H1 (cell line): Measurements from ENCODE around the gene IRX4. TPM values are rescaled to one million over a fixed set of nuclear protein-coding genes. Genes with fewer than 3 reads are reported as not detected.

Experiments used
- CTCF ChIA-PET: fragments of 300-600 bp; sonication (Branson Sonifier 250); formaldehyde crosslinking; loops from one replicate; lab custom pipeline; 2021; ENCODE audit not compliant: partially characterized antibody; lab: Charles Lee
- POLR2A ChIA-PET: fragments of 300-600 bp; sonication (Branson Sonifier 250); formaldehyde crosslinking; loops from one replicate; lab custom pipeline; 2021; ENCODE audit warnings: inconsistent platforms; ENCODE audit not compliant: partially characterized antibody; lab: Charles Lee
- DNase-seq, 2 experiments: peaks; one replicate each; pipeline versions ENCODE4 v3.0.0 to v3.0.0-alpha.2; 2010 to 2022; ENCODE audit warnings: low spot score in 2 of 2, low read depth in 1 of 2, mixed read lengths in 1 of 2
- FAIRE-seq: peaks from 2 replicates; lab custom pipeline; 2011; peaks lifted over from hg19 to GRCh38; lab: Jason Lieb, UNC
- H2AFZ ChIP-seq: 2 replicates; pipeline ENCODE4 v1.8.1; 2012; ENCODE audit warnings: low read length, inconsistent platforms
- H2AK5ac ChIP-seq: 2 replicates; pipeline ENCODE4 v1.6.1; 2013; ENCODE audit warnings: low read depth, low read length
- H2BK120ac ChIP-seq: replicated peaks from 2 replicates; pipeline ENCODE3; 2013; ENCODE audit warnings: low read depth, low read length, inconsistent platforms
- H2BK12ac ChIP-seq: 2 replicates; pipeline ENCODE4 v1.6.1; 2013; ENCODE audit warnings: low read depth, low read length
- H2BK15ac ChIP-seq: 2 replicates; pipeline ENCODE4 v1.6.1; 2013; ENCODE audit warnings: low read length
- H2BK20ac ChIP-seq: 2 replicates; pipeline ENCODE4 v1.6.1; 2013; ENCODE audit warnings: low read length
- H2BK5ac ChIP-seq: 2 replicates; pipeline ENCODE4 v1.6.1; 2013; ENCODE audit warnings: low read depth, low read length
- H3K14ac ChIP-seq: 2 replicates; pipeline ENCODE4 v1.6.1; 2013; ENCODE audit warnings: inconsistent platforms; ENCODE audit not compliant: insufficient read length
- H3K18ac ChIP-seq: 2 replicates; pipeline ENCODE4 v1.6.1; 2013; ENCODE audit warnings: low read length; ENCODE audit errors: extremely low read depth
- H3K23ac ChIP-seq: 2 replicates; pipeline ENCODE4 v1.6.1; 2013; ENCODE audit warnings: inconsistent platforms; ENCODE audit not compliant: insufficient read length
- H3K23me2 ChIP-seq: 2 replicates; pipeline ENCODE4 v1.6.1; 2013; ENCODE audit warnings: low read depth, low read length
- H3K27ac ChIP-seq: 2 replicates; pipeline ENCODE4 v1.6.1; 2011; ENCODE audit warnings: low read depth, low read length, inconsistent platforms
- H3K27me3 ChIP-seq, 4 experiments: replicated peaks in 1 of 4; 1 replicate in 1 of 4; 2 replicates in 3 of 4; pipeline versions ENCODE4 v1.6.1 to v1.8.1; 2011 to 2013; ENCODE audit warnings: low read length in 3 of 4, mild to moderate bottlenecking in 3 of 4, inconsistent platforms in 2 of 4, mixed read lengths in 2 of 4, moderate library complexity in 1 of 4; ENCODE audit not compliant: control insufficient read depth in 3 of 4, insufficient read depth in 3 of 4; ENCODE audit errors: extremely low read depth in 1 of 4
- H3K36me3 ChIP-seq, 4 experiments: 2 replicates each; pipeline versions ENCODE4 v1.6.1 to v1.8.1; 2011 to 2013; ENCODE audit warnings: mild to moderate bottlenecking in 4 of 4, low read length in 3 of 4, moderate library complexity in 2 of 4, control low read depth in 1 of 4, inconsistent platforms in 1 of 4; ENCODE audit not compliant: insufficient read depth in 4 of 4, control insufficient read depth in 2 of 4
- H3K4ac ChIP-seq: replicated peaks from 2 replicates; pipeline ENCODE3; 2013; ENCODE audit warnings: low read length, low read depth, mixed read lengths, inconsistent platforms; ENCODE audit not compliant: insufficient read length
- H3K4me1 ChIP-seq, 4 experiments: replicated peaks in 1 of 4; 1 replicate in 1 of 4; 2 replicates in 3 of 4; pipeline versions ENCODE4 v1.6.1 to v1.8.1; 2011 to 2013; ENCODE audit warnings: low read length in 3 of 4, inconsistent platforms in 2 of 4, mixed read lengths in 1 of 4; ENCODE audit not compliant: insufficient read depth in 4 of 4, control insufficient read depth in 3 of 4
- H3K4me2 ChIP-seq, 2 experiments: 2 replicates each; pipeline versions ENCODE4 v1.6.1 to v1.8.1; 2011 to 2013; ENCODE audit warnings: low read depth in 2 of 2, low read length in 2 of 2, control low read depth in 1 of 2, inconsistent platforms in 1 of 2, mild to moderate bottlenecking in 1 of 2; ENCODE audit not compliant: insufficient read depth in 1 of 2
- H3K4me3 ChIP-seq, 4 experiments: fragments of 200-600, 300-600 bp in 1 of 4; sonication (generic), shearing (Covaris generic), sonication (Bioruptor Twin) in 1 of 4; 2 replicates each; pipeline versions ENCODE4 v1.5.1 to v1.8.1; 2011 to 2016; ENCODE audit warnings: low read length in 4 of 4, low read depth in 3 of 4, control low read depth in 2 of 4, inconsistent platforms in 2 of 4, mild to moderate bottlenecking in 2 of 4, mixed read lengths in 1 of 4, moderate library complexity in 1 of 4; ENCODE audit not compliant: insufficient read depth in 2 of 4; ENCODE audit errors: extremely low read depth in 1 of 4
- H3K56ac ChIP-seq: replicated peaks from 2 replicates; pipeline ENCODE3; 2013; ENCODE audit warnings: low read depth, mild to moderate bottlenecking, mixed read lengths, low read length, inconsistent platforms; ENCODE audit not compliant: insufficient read length
- H3K79me1 ChIP-seq: 2 replicates; pipeline ENCODE4 v1.6.1; 2013; ENCODE audit warnings: low read depth, low read length, control low read depth
- H3K79me2 ChIP-seq, 2 experiments: 2 replicates each; pipeline versions ENCODE4 v1.6.1 to v1.8.1; 2012 to 2013; ENCODE audit warnings: low read length in 2 of 2, mild to moderate bottlenecking in 2 of 2, inconsistent platforms in 1 of 2; ENCODE audit not compliant: insufficient read depth in 2 of 2, control insufficient read depth in 1 of 2
- H3K9ac ChIP-seq, 4 experiments: replicated peaks in 1 of 4; 1 replicate in 1 of 4; 2 replicates in 3 of 4; pipeline versions ENCODE4 v1.6.1 to v1.8.1; 2011 to 2013; ENCODE audit warnings: low read depth in 3 of 4, low read length in 3 of 4, control low read depth in 2 of 4, mild to moderate bottlenecking in 2 of 4, moderate library complexity in 2 of 4, inconsistent platforms in 1 of 4; ENCODE audit errors: extremely low read depth in 1 of 4
- H3K9me3 ChIP-seq, 2 experiments: 2 replicates each; pipeline versions ENCODE4 v1.6.1 to v1.8.1; 2012 to 2013; ENCODE audit warnings: mild to moderate bottlenecking in 2 of 2, moderate library complexity in 2 of 2, control low read depth in 1 of 2, inconsistent platforms in 1 of 2, low read depth in 1 of 2, low read length in 1 of 2, mixed read lengths in 1 of 2; ENCODE audit not compliant: insufficient read depth in 2 of 2
- H4K20me1 ChIP-seq, 2 experiments: replicated peaks in 1 of 2; 2 replicates each; pipeline versions ENCODE3 to v1.8.1; 2011 to 2013; ENCODE audit warnings: inconsistent platforms in 2 of 2, low read length in 2 of 2, mild to moderate bottlenecking in 1 of 2; ENCODE audit not compliant: insufficient read depth in 2 of 2, control insufficient read depth in 1 of 2
- H4K5ac ChIP-seq: 2 replicates; pipeline ENCODE4 v1.6.1; 2013; ENCODE audit warnings: low read length, low read depth, mixed read lengths, inconsistent platforms; ENCODE audit not compliant: insufficient read length
- H4K8ac ChIP-seq: 2 replicates; pipeline ENCODE4 v1.8.0; 2013; ENCODE audit warnings: mild to moderate bottlenecking, moderate library complexity, low read length, inconsistent platforms; ENCODE audit not compliant: insufficient read depth; ENCODE audit errors: extremely low read depth
- H4K91ac ChIP-seq: replicated peaks from 2 replicates; pipeline ENCODE3; 2013; ENCODE audit warnings: low read length, mixed read lengths, inconsistent platforms; ENCODE audit not compliant: insufficient read length
- CBX8 ChIP-seq: fragments of 300-800, 300-1000 bp; sonication (generic); IDR thresholded peaks from 2 replicates; pipeline ENCODE4 v1.7.1; 2016; ENCODE audit warnings: low read depth, low read length, borderline replicate concordance
- HDAC2 ChIP-seq, 2 experiments: fragments of 300-600 bp in 1 of 2; sonication (generic) in 1 of 2; IDR thresholded peaks; 2 replicates each; pipeline ENCODE4 v1.6.1; 2011 to 2012; ENCODE audit warnings: low read depth in 2 of 2, low read length in 2 of 2, mild to moderate bottlenecking in 2 of 2, moderate library complexity in 2 of 2, borderline replicate concordance in 1 of 2, inconsistent platforms in 1 of 2
- KDM4A ChIP-seq: IDR thresholded peaks from one replicate; pipeline ENCODE4 v1.7.1; 2012; ENCODE audit warnings: low read depth, mild to moderate bottlenecking, moderate library complexity, low read length, inconsistent platforms; ENCODE audit not compliant: severe bottlenecking
- RBBP5 ChIP-seq: IDR thresholded peaks from 2 replicates; pipeline ENCODE4 v1.7.1; 2012; ENCODE audit warnings: low read depth, mild to moderate bottlenecking, inconsistent platforms, low read length, moderate library complexity, borderline replicate concordance
- RFX5 ChIP-seq: IDR thresholded peaks from 2 replicates; pipeline ENCODE4 v1.6.1; 2011; ENCODE audit warnings: low read depth, low read length, improper control_type of control experiment, borderline replicate concordance
- RNF2 ChIP-seq: fragments of 200-900, 300-1000 bp; sonication (generic); IDR thresholded peaks from 2 replicates; pipeline ENCODE4 v1.7.1; 2016; ENCODE audit warnings: borderline replicate concordance, low read depth, mild to moderate bottlenecking, antibody characterized with exemption, low read length; ENCODE audit not compliant: poor library complexity, severe bottlenecking; ENCODE audit errors: missing control alignments
- WGBS, 2 experiments: shearing (Covaris generic) in 1 of 2; methylation state at CpG; one replicate each; pipeline versions ENCODE4 v1.1.6 to v1.1.7; 2013 to 2015; ENCODE audit warnings: low lambda C conversion rate in 2 of 2, mixed read lengths in 2 of 2, inconsistent platforms in 1 of 2, low coverage in 1 of 2, missing lambda C conversion rate in 1 of 2; ENCODE audit not compliant: insufficient replicate concordance in 2 of 2, insufficient coverage in 1 of 2, insufficient read length in 1 of 2; ENCODE audit errors: extremely low coverage in 1 of 2, missing lambda C conversion rate in 1 of 2; 5-methylcytosine and 5-hydroxymethylcytosine counted together
- polyA plus RNA-seq, 7 experiments: library from polyadenylated mRNA; depleted of rRNA in 3 of 7; stranded (reverse) in 5 of 7; unstranded in 2 of 7; fragments of >200 nt in 5 of 7; fragments of 200-250 nt in 2 of 7; gene quantifications; 1 replicate in 5 of 7; 2 replicates in 1 of 7; 4 replicates in 1 of 7; pipeline versions ENCODE4 v1.2.1 to v1.2.3, GENCODE V29; 2011 to 2013; ENCODE audit warnings: missing spikeins in 2 of 7, mixed read lengths in 2 of 7
- total RNA-seq: library from RNA; stranded (reverse); fragmentation: NEBNext Ultra II Directional; extraction: Animal tissue kit (Norgen Biotek cat#: 25700); gene quantifications from 2 replicates; pipeline ENCODE4 v1.2.1, GENCODE V29; 2021

The IRX4 gene
- total and polyA plus RNA-seq, 2 of the 8 experiments (the other 6 are each of a cell fraction or from before 2014, with no cell fraction given) = 0.45 to 1.2 TPM

GRCh38 chr5:1883925-1884677, 1.4 kb upstream of the IRX4 start:
- peaks cover 10 to 20% of the 10 kb centered on the region in 2 experiments for H4K20me1 ChIP-seq
- H2BK15ac ChIP-seq = no peak overlapping the region
- no peak overlapping the region for H2BK12ac ChIP-seq
- H2AFZ ChIP-seq = no peak overlapping the region
- CTCF ChIA-PET = interaction anchor here (0.9 to 1.8 kb wide), 5 partner anchors 7 to 142 kb away, joined by 3 to 6 read pairs (median 4); no protein-coding TSS in a partner anchor
- no peak overlapping the region for H4K5ac ChIP-seq
- H3K79me1 ChIP-seq = no peaks in the 10 kb centered on the region
- H3K14ac ChIP-seq = no peak overlapping the region
- H3K36me3 ChIP-seq = peaks cover 0 to 3% (median 0%) of the 10 kb centered on the region in 4 experiments; a peak in 1 of 8 replicates
- TF ChIP-seq RNF2 (peak; percentile 89), RFX5 (no peak), KDM4A (peak; percentile 42), CBX8 (peak; percentile 90; the same call in 1 of the 2 replicates), HDAC2 (IDR thresholded peaks at IDR 0.05; ENCODE audit: borderline replicate concordance in 1 of 2, low read depth in 2 of 2, low read length in 2 of 2) (no peak), RBBP5 (0 out of 2 replicates have a peak, but pooled peaks have one; percentile 65)
- no peak overlapping the region for H4K91ac ChIP-seq
- H3K4me3 ChIP-seq = peak overlapping the region; percentile 11 to 62 (median 24); a peak in 6 of 8 replicates
- no peak overlapping the region for H3K9ac ChIP-seq
- H3K4ac ChIP-seq = no peak overlapping the region
- peaks cover 27% of the 10 kb centered on the region; the same call in 1 of the 2 replicates for H3K23me2 ChIP-seq
- H3K9me3 ChIP-seq = peaks cover 0 to 3% of the 10 kb centered on the region in 2 experiments; a peak in 1 of 4 replicates
- POLR2A ChIA-PET = interaction anchor here (0.7 to 1.4 kb wide), 3 partner anchors 9 to 99 kb away, joined by 3 read pairs; no protein-coding TSS in a partner anchor
- H3K18ac ChIP-seq = no peak overlapping the region; the same call in 1 of the 2 replicates
- H3K4me2 ChIP-seq = peak overlapping the region; percentile 73 to 83
- no peak overlapping the region for H3K27ac ChIP-seq
- H3K56ac ChIP-seq = no peak overlapping the region
- peaks cover 77 to 99% (median 96%) of the 10 kb centered on the region in 4 experiments for H3K27me3 ChIP-seq
- FAIRE-seq (no peak), DNase-seq (no peak)
- no peaks in the 10 kb centered on the region for H3K79me2 ChIP-seq
- no peak overlapping the region for H2BK5ac ChIP-seq
- no peak overlapping the region for H2BK20ac ChIP-seq
- no peak overlapping the region for H2BK120ac ChIP-seq
- no peak overlapping the region for H3K23ac ChIP-seq
- no peak overlapping the region for H4K8ac ChIP-seq
- WGBS, 2 experiments = 3% methylated on average over 46 of the region's 49 CpGs; no CpG with 5 or more reads in 1 of the 2 experiments
- no peak overlapping the region for H2AK5ac ChIP-seq
- H3K4me1 ChIP-seq = peaks cover 3 to 52% (median 34%) of the 10 kb centered on the region in 4 experiments
